ENCODE results near the gene TPCN2. TPM values are rescaled to one million over a fixed set of nuclear protein-coding genes. Genes with fewer than 3 reads are reported as not detected.

Gene TPCN2
- total RNA-seq, 4 donors from 2014 or later = 18.7 to 34.5 (median 24.7) TPM

DNA sequence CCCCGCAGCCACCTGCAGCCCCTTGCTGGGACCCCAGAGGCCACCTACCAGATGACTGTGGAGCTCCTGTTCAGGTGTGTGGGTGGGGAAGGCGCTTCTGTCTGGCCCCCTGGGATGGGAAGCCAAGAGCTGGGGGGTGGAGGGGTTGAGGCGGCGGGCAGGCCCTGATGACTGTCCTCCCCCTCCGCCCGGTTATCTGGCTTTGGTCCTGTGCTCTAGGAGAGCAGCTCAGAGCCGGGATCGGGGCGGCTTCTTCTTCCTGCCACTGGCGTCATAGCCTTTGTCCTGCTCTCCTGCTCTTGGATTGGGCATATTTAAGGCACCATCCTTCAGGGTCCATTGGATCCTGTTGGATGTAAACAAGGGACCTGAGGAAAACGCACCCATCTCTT is 38.4 kb downstream of the TPCN2 start:
- H3K4me3 ChIP-seq = no peak overlapping the region
- intact Hi-C loops (cut with DNase I) = loop anchor here (2.0 kb wide), 1 partner anchor 76 kb away; no protein-coding TSS in a partner anchor
- 66% methylated on average over 10 of the region's 11 CpGs for WGBS
- no peaks in the 10 kb centered on the region for H3K27me3 ChIP-seq
- no peak for DNase-seq (ENCODE audit: extremely low spot score)
- peaks cover 21 to 85% (median 66%) of the 10 kb centered on the region in 4 donors for H3K36me3 ChIP-seq
- H3K9me3 ChIP-seq = no peaks in the 10 kb centered on the region
- H3K27ac ChIP-seq (replicated peaks in 1 of 4) = peak overlapping the region; percentile 87 to 92 (median 88)
- TF ChIP-seq, protein P1, sequence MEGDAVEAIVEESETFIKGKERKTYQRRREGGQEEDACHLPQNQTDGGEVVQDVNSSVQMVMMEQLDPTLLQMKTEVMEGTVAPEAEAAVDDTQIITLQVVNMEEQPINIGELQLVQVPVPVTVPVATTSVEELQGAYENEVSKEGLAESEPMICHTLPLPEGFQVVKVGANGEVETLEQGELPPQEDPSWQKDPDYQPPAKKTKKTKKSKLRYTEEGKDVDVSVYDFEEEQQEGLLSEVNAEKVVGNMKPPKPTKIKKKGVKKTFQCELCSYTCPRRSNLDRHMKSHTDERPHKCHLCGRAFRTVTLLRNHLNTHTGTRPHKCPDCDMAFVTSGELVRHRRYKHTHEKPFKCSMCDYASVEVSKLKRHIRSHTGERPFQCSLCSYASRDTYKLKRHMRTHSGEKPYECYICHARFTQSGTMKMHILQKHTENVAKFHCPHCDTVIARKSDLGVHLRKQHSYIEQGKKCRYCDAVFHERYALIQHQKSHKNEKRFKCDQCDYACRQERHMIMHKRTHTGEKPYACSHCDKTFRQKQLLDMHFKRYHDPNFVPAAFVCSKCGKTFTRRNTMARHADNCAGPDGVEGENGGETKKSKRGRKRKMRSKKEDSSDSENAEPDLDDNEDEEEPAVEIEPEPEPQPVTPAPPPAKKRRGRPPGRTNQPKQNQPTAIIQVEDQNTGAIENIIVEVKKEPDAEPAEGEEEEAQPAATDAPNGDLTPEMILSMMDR (IDR thresholded peaks at IDR 0.05) = no peak
- peak in 1 of 2 donors; percentile 37 for TF ChIP-seq POLR2AphosphoS5 (IDR thresholded peaks at IDR 0.05)
- peaks cover 27 to 54% (median 48%) of the 10 kb centered on the region in 4 donors for H3K4me1 ChIP-seq

DNA sequence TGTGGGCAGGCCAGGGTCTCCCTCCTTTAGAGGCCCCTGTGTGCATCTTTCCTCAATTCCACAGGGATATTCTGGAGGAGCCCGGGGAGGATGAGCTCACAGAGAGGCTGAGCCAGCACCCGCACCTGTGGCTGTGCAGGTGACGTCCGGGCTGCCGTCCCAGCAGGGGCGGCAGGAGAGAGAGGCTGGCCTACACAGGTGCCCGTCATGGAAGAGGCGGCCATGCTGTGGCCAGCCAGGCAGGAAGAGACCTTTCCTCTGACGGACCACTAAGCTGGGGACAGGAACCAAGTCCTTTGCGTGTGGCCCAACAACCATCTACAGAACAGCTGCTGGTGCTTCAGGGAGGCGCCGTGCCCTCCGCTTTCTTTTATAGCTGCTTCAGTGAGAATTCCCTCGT is 39.1 kb downstream of the TPCN2 start:
- Histone ChIP-seq H3K4me3 (no peak overlapping the region), H3K36me3 (peaks cover 21 to 85% (median 63%) of the 10 kb centered on the region in 4 donors), H3K27me3 (no peaks in the 10 kb centered on the region), H3K27ac (replicated peaks in 1 of 4) (peak overlapping the region; percentile 87 to 92 (median 88)), H3K9me3 (no peaks in the 10 kb centered on the region), H3K4me1 (peaks cover 27 to 54% (median 48%) of the 10 kb centered on the region in 4 donors)
- no peak for DNase-seq (ENCODE audit: extremely low spot score)
- intact Hi-C loops (cut with DNase I) = loop anchor here (2.0 kb wide), 2 partner anchors 77 to 183 kb away; no protein-coding TSS in a partner anchor
- WGBS = 87% methylated on average over 7 of the region's 14 CpGs
- TF ChIP-seq, protein P1 (IDR thresholded peaks at IDR 0.05) = no peak
- no peak for TF ChIP-seq POLR2A (IDR thresholded peaks at IDR 0.05; ENCODE audit: low read depth)
- TF ChIP-seq EP300 (IDR thresholded peaks at IDR 0.05) = no peak
- TF ChIP-seq POLR2AphosphoS5 (IDR thresholded peaks at IDR 0.05) = no peak

DNA sequence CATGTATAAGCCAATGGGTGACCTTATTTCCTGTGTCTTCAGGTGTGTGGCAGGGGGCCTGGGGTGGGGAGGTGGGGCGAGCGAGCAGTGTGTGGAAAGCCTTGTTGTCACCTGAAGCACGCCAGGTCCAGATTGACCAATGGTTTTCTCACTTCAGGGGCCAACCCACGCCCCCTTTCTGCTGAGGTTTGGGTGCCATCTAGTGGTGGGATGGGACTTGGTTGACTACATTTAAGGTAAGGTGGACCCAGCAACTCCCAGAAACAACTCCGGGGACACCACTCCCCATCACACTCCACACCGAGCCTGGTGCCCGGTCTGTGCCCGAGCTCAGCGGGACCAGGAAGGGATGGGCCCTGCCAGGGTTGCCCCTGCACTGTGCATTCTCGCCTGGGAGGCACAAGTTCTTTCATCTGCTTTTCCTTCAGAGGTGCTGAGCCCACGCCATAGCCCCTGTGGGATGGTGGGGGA is 40.0 kb downstream of the TPCN2 start:
- peak overlapping the region; percentile 87 to 92 (median 88) for H3K27ac ChIP-seq (replicated peaks in 1 of 4)
- H3K27me3 ChIP-seq = no peaks in the 10 kb centered on the region
- no peaks in the 10 kb centered on the region for H3K9me3 ChIP-seq
- H3K36me3 ChIP-seq = peaks cover 21 to 85% (median 57%) of the 10 kb centered on the region in 4 donors
- 23% methylated on average over 11 of the region's 11 CpGs for WGBS
- peak; percentile 94 for DNase-seq (ENCODE audit: extremely low spot score)
- no peak overlapping the region for H3K4me3 ChIP-seq
- TF ChIP-seq, protein P1 (IDR thresholded peaks at IDR 0.05) = peak; percentile 71 to 77 (median 75)
- TF ChIP-seq POLR2A (IDR thresholded peaks at IDR 0.05; ENCODE audit: low read depth) = no peak
- TF ChIP-seq POLR2AphosphoS5 (IDR thresholded peaks at IDR 0.05) = peak; percentile 30 to 47
- TF ChIP-seq EP300 (IDR thresholded peaks at IDR 0.05) = no peak
- intact Hi-C loops (cut with DNase I) = loop anchor here (2.0 kb wide), 1 partner anchor 184 kb away; no protein-coding TSS in a partner anchor
- H3K4me1 ChIP-seq = peaks cover 27 to 54% (median 48%) of the 10 kb centered on the region in 4 donors

DNA sequence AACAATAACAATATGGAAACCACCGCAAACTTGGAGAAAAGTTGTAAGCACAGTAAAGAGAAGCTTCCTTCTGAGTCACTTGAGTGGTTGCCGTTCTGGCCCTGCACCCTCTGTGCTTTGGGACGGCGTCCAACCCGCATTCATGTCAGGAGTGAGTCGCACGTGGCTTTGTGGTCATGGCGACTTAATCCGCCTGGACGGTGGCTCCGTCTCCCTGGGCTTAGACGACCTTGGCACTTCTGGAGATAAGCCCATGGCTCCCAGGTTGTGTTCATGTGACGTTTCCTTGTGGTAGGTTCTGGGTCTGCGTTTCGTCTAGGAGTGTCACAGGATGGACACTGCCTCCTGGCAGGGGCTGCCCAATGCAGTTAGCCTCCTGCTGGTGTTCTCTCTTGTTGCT is 40.5 kb downstream of the TPCN2 start:
- no peak overlapping the region for H3K4me3 ChIP-seq
- DNase-seq (ENCODE audit: extremely low spot score) = no peak
- peaks cover 20 to 84% (median 52%) of the 10 kb centered on the region in 4 donors for H3K36me3 ChIP-seq
- no peaks in the 10 kb centered on the region for H3K27me3 ChIP-seq
- peaks cover 27 to 59% (median 53%) of the 10 kb centered on the region in 4 donors for H3K4me1 ChIP-seq
- WGBS = 59% methylated on average over 15 of the region's 15 CpGs
- no peaks in the 10 kb centered on the region for H3K9me3 ChIP-seq
- intact Hi-C loops (cut with DNase I) = loop anchor here (2.0 kb wide), 1 partner anchor 184 kb away; no protein-coding TSS in a partner anchor
- H3K27ac ChIP-seq (replicated peaks in 1 of 4) = peak overlapping the region; percentile 87 to 92 (median 88)
- TF ChIP-seq POLR2AphosphoS5 (IDR thresholded peaks at IDR 0.05) = peak; percentile 50 to 73
- TF ChIP-seq EP300 (IDR thresholded peaks at IDR 0.05) = no peak
- TF ChIP-seq, protein P1 (IDR thresholded peaks at IDR 0.05) = no peak
- TF ChIP-seq POLR2A (IDR thresholded peaks at IDR 0.05; ENCODE audit: low read depth) = no peak

Data from esophagus muscularis mucosa (tissue), 4 donors.